OCI-M1 (cell line): ENCODE results near the gene MAVS.
"Not testable (repeated sequence)": the region's sequence is repeated elsewhere in the genome, so short reads cannot be mapped to it uniquely, and the experiment has no call there.

Source experiments
- DNase-seq: peaks from one replicate; lab custom pipeline; 2025; lab: John Stamatoyannopoulos, UW

MAVS gene

GRCh38 chr20:3888622-3889488, 42.2 kb downstream of the MAVS start, which contains the start of gene PANK2:
Gene PANK2, plus strand, starts transcription at chr20:3889387.
- DNase-seq: peak; percentile 99

DNA sequence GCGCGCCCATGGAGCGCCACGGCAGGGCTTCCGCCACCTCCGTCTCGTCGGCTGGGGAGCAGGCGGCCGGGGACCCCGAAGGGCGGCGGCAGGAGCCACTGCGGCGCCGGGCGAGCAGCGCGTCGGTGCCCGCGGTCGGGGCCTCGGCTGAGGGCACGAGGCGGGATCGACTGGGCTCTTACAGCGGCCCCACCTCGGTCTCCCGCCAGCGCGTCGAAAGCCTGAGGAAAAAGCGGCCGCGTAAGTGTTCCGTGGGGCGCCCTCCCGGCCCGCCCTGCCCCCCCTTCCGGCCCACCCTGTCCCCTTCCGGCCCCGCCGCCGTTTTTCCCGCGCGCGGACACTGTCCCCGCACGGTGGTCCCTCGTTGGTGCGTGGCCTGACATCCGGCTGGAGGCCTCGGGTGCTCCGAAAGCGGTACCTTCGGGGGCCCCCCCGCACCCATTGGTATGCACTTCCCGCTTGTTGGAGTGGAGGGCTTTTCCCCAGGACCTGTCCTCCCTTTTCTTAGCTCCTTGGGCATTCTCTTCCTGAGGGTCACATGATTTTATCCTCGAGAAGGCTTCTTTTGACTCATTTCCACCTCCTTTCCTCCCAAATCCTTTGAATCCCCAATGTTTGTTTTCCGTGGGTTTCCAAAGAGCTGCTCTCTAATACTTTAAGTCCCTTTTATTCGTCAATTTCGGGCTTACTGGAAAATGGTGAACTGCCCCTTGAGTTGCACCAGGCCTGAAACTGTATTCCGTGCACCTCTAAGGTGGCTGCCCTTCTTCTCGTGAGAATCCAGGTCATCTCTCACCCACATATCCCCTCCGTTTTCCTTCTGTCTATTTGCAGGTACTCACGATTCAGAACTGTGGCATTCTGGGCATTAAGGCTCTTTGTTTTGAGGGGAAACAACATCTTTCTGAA, 43.1 kb downstream of the MAVS start:
- peak; percentile 67 for DNase-seq

DNA sequence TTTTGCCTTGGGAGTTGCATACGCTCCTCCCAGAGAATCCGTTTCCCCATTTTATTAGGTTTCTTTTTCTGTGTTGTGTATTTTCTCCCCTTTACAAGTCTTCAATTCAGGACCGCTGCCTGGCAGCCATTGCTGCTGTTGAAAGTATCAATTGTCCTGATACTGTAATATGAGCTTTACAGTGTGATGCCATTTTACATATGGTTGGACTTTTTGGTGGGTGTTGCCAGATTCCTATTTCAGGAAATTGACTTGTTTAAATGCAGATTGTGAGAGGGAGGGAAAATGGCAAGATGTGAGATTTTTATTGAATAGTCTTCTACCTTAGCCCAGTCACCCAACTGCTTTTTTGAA, 43.7 kb downstream of the MAVS start:
- peak; percentile 67 for DNase-seq

DNA sequence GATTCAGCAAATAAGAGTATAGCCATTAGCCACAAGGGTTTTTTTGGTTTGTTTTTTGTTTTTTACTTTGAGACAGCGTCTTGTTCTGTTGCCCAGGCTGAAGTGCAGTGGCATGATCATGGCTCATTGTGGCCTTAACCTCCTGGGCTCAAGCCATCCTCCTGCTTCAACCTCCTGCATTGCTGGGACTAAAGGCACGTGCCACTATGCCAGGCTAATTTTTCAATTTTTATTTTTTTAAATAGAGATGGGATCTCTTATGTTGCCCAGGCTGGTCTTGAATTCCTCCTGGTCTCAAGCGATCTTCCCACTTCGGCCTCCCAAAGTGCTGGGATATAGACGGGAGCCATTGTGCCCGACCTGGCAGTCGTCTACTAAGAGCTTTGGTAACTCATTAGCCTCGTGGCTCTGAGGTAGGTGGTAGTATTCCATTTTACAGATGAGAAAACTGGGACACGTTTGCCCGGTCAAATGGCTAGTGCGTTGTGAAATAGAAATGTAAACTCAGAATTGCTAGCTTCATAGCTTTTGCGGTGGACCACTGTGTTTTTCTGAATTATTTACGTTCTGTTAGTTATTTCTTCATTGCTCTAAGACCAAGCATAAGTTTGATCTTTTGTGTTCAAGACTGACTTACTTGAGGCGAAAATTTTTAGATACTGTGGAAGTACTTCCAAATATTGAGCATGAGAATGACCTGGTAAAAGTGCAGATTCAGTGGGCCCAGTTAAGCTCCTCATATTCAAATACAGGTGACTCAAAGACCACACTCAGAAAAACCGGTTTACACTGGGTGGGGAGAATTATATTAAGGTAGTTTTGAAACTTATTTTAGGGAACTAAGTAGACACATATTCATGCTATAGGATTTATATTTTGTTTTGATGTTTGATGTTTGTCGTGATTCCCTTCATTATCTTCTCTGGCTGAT, 44.6 kb downstream of the MAVS start:
- DNase-seq: no peak

DNA sequence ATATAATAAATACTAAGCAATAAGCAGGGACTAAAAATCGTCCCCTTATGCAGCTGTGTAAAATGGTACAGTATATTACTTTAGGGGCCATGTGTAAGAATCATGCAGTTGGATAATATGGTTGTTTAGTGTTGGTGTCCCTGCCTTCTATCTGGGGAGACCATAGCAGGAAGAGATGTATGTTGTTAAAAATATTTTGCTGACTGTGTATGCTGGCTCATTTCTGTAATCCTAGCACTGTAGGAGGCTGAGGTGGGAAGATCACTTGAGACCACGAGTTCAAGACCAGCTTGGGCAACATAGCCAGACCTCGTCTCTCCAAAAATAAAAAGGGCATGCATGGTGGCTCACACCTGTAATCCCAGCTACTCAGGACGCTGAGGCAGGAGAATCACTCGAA, 48.2 kb downstream of the MAVS start:
- DNase-seq: no peak

DNA sequence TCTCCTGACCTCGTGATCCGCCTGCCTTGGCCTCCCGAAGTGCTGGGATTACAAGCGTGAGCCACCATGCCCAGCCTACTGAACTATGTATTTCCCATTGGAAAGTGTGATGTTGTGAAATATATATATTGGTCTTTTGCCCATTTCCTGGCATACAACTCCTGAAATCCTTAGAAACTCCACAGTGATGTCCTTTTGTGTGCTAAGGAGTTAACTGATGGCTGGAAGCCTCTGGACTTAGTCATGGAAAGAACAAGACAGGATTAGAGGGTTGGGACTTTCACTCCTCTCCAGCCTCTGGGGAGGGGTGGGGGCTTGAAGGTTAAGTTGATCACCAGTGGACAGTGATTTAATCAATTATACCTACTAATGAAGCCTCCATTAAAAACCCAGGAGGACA, 49.7 kb downstream of the MAVS start:
- no peak for DNase-seq

GRCh38 chr20:3896853-3897583, 50.4 kb downstream of the MAVS start:
- DNase-seq: no peak

GRCh38 chr20:3898181-3898580, 51.5 kb downstream of the MAVS start:
- not testable (repeated sequence) for DNase-seq

DNA sequence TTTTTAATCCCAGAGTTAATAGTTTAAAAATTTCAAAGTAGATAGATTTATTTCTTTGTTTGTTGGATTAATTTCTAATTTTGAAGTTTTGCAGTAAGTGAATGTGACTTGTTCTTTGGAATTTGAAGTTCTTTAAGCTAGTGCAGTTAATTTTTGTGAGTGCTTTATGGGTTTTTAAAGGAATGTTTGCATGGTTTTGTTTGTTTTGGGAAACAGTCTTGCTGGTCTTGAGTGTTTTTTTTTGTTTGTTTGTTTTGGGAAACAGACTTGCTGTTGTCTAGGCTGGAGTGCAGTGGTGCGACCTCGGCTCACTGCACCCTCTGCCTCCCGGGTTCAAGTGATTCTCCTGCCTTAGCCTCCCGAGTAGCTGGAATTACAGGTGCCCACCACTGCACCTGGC, 52.0 kb downstream of the MAVS start:
- no peak for DNase-seq

DNA sequence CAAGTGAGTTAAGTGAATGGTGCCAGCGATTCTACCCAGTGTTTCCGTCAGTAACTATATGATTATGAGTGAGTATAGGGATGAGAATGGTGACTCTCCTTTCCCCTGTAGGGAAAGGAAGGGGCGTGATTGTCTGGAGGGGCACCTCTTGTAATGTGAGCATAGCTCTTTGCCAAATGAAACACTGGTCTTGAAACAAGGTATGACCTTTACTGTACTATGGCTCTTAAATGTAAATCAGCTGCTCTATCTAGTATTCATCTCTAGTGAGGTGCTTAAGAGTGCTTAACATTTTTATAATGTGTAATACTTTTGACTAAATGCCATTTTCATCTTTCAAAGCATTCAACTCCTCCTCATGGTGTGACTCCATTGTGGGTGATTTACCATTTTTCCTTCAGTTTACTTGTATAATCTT, 53.6 kb downstream of the MAVS start:
- no peak for DNase-seq

- DNase-seq: peak; percentile 45
These were observed 54.5 kb downstream of the MAVS start for GRCh38 chr20:3901028-3901705.

GRCh38 chr20:3901706-3902440, 55.2 kb downstream of the MAVS start:
- DNase-seq: no peak

GRCh38 chr20:3902446-3902845, 55.8 kb downstream of the MAVS start:
- DNase-seq: no peak

GRCh38 chr20:3904224-3904623, 57.6 kb downstream of the MAVS start:
- DNase-seq: no peak

GRCh38 chr20:3904857-3905256, 58.2 kb downstream of the MAVS start:
- DNase-seq: no peak

DNA sequence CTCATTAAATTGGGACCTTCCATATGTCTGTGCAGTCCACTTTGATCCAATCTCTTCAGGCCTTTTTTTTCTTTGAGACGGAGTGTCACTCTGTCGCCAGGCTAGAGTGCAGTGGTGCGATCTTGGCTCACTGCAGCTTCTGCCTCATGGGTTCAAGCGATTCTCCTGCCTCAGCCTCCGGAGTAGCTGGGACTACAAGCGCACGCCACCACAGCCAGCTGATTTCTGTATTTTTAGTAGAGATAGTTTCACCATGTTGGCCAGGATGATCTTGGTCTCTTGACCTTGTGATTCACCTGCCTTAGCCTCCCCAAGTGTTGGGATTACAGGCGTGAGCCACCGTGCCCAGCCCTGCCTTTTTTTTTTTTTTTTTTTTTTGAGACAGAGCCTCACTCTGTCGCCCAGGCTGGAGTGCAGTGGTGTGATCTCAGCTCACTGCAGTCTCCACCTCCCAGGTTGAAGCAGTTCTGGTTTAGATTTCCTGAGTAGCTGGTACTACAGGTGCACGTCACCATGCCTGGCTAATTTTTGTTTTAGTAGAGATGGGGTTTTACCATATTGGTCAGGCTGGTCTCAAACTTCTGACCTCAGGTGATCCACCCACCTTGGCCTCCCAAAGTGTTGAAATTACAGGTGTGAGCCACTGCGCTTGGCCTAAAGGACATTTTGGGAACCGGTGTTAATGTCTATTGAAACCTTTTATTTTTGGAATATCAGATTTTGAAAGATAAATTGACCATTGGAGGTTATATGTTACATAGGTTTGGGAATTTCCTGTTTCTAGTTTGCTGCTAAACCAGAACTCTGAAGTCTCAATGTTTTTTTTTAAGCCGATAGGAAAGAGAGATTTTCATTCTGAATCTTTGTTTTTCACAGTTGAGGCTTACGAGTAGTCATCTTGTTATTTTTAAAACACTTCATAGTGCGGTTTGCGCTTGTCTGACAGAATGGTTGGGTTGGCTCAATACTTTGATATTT, 60.4 kb downstream of the MAVS start:
- DNase-seq: not testable (repeated sequence)

- DNase-seq: peak; percentile 21
These were observed 62.0 kb downstream of the MAVS start for GRCh38 chr20:3908667-3909066.

GRCh38 chr20:3909952-3910366, 63.3 kb downstream of the MAVS start:
- peak; percentile 98 for DNase-seq

GRCh38 chr20:3910853-3911252, 64.2 kb downstream of the MAVS start:
- no peak for DNase-seq
